ENCODE measurements around the gene MATK.

The MATK gene

DNA sequence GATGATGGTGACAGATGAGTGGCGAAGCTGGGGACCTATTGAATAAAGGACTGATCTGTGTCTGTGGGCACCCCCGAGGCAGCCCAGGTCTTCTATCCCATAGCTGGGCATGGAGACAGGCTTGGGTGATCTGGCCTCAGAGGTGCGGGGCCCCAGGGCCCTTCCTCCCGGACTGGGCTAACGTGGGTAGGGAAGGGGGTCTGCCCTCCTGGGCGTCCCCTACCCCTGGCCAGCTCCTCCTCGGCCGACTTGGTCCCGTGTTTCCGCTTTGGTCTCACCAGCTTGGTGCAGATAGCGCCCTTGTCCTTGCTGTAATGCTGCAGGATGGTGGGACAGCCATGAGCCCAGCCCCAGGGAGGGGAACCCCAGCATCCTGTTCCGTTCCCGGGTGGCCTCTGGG lies 3.3 kb downstream of the MATK start:
- Histone ChIP-seq H3K4me3 (ENCODE audit: low read depth, low read length) (no peak overlapping the region), H3K9me3 (ENCODE audit: control insufficient read depth, insufficient read depth, low read depth, low read length) (no peaks in the 10 kb centered on the region), H3K27ac (ENCODE audit: extremely low read depth, low read depth, low read length) (no peak overlapping the region), H3K36me3 (ENCODE audit: control insufficient read depth in 2 of 2, insufficient read depth in 1 of 2, low read length in 2 of 2) (no peaks in the 10 kb centered on the region), H3K4me1 (ENCODE audit: control insufficient read depth, insufficient read depth, low read length) (no peaks in the 10 kb centered on the region)
- ChIA-PET CTCF (interaction anchor here (0.6 to 0.7 kb wide), 2 partner anchors 425 to 623 kb away, joined by 3 read pairs; no protein-coding TSS in a partner anchor), POLR2A (no interaction called here)
- TF ChIP-seq GLIS2 (tag by site-specific recombination; IDR thresholded peaks at IDR 0.05) (no peak), ZBTB20 (tag by site-specific recombination; IDR thresholded peaks at IDR 0.05) (no peak), ZXDB (tag by site-specific recombination; IDR thresholded peaks at IDR 0.05) (no peak), ZNF776 (tag by site-specific recombination; IDR thresholded peaks at IDR 0.05; ENCODE audit: borderline replicate concordance) (no peak), ZNF335 (tag by site-specific recombination; conservative IDR thresholded peaks at IDR 0.05) (no peak), ZNF133 (tag by site-specific recombination; IDR thresholded peaks at IDR 0.05) (no peak), ZSCAN16 (tag by site-specific recombination; IDR thresholded peaks at IDR 0.05) (no peak), ZBTB8A (tag by site-specific recombination; IDR thresholded peaks at IDR 0.05) (no peak), ZNF830 (tag by site-specific recombination; IDR thresholded peaks at IDR 0.05; ENCODE audit: low read depth) (no peak), ZBTB21 (tag by site-specific recombination; IDR thresholded peaks at IDR 0.05) (no peak)
- TF ChIP-seq, protein P1, sequence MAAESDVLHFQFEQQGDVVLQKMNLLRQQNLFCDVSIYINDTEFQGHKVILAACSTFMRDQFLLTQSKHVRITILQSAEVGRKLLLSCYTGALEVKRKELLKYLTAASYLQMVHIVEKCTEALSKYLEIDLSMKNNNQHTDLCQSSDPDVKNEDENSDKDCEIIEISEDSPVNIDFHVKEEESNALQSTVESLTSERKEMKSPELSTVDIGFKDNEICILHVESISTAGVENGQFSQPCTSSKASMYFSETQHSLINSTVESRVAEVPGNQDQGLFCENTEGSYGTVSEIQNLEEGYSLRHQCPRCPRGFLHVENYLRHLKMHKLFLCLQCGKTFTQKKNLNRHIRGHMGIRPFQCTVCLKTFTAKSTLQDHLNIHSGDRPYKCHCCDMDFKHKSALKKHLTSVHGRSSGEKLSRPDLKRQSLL (tag by site-specific recombination; IDR thresholded peaks at IDR 0.05), result no peak
- TF ChIP-seq, protein P2, sequence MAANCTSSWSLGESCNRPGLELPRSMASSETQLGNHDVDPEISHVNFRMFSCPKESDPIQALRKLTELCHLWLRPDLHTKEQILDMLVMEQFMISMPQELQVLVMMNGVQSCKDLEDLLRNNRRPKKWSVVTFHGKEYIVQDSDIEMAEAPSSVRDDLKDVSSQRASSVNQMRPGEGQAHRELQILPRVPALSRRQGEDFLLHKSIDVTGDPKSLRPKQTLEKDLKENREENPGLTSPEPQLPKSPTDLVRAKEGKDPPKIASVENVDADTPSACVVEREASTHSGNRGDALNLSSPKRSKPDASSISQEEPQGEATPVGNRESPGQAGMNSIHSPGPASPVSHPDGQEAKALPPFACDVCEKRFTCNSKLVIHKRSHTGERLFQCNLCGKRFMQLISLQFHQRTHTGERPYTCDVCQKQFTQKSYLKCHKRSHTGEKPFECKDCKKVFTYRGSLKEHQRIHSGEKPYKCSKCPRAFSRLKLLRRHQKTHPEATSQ (tag by site-specific recombination; IDR thresholded peaks at IDR 0.05), result no peak
- TF ChIP-seq, protein P3, sequence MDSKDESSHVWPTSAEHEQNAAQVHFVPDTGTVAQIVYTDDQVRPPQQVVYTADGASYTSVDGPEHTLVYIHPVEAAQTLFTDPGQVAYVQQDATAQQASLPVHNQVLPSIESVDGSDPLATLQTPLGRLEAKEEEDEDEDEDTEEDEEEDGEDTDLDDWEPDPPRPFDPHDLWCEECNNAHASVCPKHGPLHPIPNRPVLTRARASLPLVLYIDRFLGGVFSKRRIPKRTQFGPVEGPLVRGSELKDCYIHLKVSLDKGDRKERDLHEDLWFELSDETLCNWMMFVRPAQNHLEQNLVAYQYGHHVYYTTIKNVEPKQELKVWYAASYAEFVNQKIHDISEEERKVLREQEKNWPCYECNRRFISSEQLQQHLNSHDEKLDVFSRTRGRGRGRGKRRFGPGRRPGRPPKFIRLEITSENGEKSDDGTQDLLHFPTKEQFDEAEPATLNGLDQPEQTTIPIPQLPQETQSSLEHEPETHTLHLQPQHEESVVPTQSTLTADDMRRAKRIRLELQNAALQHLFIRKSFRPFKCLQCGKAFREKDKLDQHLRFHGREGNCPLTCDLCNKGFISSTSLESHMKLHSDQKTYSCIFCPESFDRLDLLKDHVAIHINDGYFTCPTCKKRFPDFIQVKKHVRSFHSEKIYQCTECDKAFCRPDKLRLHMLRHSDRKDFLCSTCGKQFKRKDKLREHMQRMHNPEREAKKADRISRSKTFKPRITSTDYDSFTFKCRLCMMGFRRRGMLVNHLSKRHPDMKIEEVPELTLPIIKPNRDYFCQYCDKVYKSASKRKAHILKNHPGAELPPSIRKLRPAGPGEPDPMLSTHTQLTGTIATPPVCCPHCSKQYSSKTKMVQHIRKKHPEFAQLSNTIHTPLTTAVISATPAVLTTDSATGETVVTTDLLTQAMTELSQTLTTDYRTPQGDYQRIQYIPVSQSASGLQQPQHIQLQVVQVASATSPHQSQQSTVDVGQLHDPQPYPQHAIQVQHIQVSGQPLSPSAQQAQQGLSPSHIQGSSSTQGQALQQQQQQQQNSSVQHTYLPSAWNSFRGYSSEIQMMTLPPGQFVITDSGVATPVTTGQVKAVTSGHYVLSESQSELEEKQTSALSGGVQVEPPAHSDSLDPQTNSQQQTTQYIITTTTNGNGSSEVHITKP (tag by site-specific recombination; IDR thresholded peaks at IDR 0.05), result no peak

DNA sequence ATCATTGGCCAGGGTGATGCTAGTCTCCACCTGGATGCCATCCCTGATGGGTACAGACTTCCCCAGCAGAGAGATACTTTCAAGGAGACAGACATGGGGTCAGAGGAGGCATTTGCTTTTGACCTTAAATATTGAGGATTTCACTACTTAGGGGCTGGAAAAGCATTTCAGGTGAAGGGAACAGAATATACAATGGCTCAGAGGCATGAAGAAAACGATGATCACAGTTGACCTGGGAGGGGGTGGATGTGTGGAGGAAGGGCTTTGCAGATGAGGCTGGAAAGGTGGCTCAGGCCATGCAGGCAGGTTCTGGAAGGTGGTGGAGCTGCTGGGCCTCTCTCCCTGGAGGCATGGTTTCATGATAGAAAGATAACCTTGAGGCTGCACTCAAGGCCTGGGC lies 3.9 kb downstream of the MATK start:
- POLR2A ChIA-PET, result no interaction called here
- CTCF ChIA-PET, result interaction anchor here (0.7 kb wide), 1 partner anchor 622 kb away, joined by 3 read pairs; no protein-coding TSS in a partner anchor
- H3K36me3 ChIP-seq (ENCODE audit: control insufficient read depth in 2 of 2, insufficient read depth in 1 of 2, low read length in 2 of 2), result no peaks in the 10 kb centered on the region
- TF ChIP-seq, protein P4, sequence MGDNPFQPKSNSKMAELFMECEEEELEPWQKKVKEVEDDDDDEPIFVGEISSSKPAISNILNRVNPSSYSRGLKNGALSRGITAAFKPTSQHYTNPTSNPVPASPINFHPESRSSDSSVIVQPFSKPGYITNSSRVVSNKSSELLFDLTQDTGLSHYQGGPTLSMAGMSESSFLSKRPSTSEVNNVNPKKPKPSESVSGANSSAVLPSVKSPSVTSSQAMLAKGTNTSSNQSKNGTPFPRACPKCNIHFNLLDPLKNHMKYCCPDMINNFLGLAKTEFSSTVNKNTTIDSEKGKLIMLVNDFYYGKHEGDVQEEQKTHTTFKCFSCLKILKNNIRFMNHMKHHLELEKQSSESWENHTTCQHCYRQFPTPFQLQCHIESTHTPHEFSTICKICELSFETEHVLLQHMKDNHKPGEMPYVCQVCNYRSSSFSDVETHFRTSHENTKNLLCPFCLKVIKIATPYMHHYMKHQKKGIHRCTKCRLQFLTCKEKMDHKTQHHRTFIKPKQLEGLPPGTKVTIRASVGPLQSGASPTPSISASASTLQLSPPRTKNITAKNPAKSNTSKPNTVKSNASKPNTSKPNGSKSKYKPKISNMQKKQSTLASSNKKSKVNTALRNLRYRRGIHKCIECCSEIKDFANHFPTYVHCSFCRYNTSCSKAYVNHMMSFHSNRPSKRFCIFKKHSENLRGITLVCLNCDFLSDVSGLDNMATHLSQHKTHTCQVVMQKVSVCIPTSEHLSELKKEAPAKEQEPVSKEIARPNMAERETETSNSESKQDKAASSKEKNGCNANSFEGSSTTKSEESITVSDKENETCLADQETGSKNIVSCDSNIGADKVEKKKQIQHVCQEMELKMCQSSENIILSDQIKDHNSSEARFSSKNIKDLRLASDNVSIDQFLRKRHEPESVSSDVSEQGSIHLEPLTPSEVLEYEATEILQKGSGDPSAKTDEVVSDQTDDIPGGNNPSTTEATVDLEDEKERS (tag by site-specific recombination; IDR thresholded peaks at IDR 0.05), result 0 out of 2 replicates have a peak, but pooled peaks have one; percentile 17
- TF ChIP-seq GLI4 (tag by site-specific recombination; IDR thresholded peaks at IDR 0.05) (no peak), ZNF350 (tag by site-specific recombination; IDR thresholded peaks at IDR 0.05) (no peak), ZNF654 (tag by site-specific recombination; IDR thresholded peaks at IDR 0.05; ENCODE audit: low read depth) (no peak), ZNF670 (tag by site-specific recombination; IDR thresholded peaks at IDR 0.05; ENCODE audit: low read depth) (no peak), SETDB1 (IDR thresholded peaks at IDR 0.05; ENCODE audit: insufficient read length, low read length) (no peak), GLIS2 (tag by site-specific recombination; IDR thresholded peaks at IDR 0.05) (no peak), KLF8 (tag by site-specific recombination; IDR thresholded peaks at IDR 0.05) (peak; percentile 17; the same call in 1 of the 2 replicates)
- TF ChIP-seq, protein P2 (tag by site-specific recombination; IDR thresholded peaks at IDR 0.05), result no peak
- H3K4me3 ChIP-seq (ENCODE audit: low read depth, low read length), result no peak overlapping the region
- H3K27ac ChIP-seq (ENCODE audit: extremely low read depth, low read depth, low read length), result no peak overlapping the region
- H3K4me1 ChIP-seq (ENCODE audit: control insufficient read depth, insufficient read depth, low read length), result no peaks in the 10 kb centered on the region
- H3K9me3 ChIP-seq (ENCODE audit: control insufficient read depth, insufficient read depth, low read depth, low read length), result no peaks in the 10 kb centered on the region

Measured in HEK293 (cell line).